DOHH2 (cell line): ENCODE measurements around the gene PAIP2.

Source experiments
- H3F3A ChIP-seq: fragments of 200-600 bp; sonication (generic), shearing (Covaris generic); 2 replicates; pipeline ENCODE4 v1.6.0; 2016; ENCODE audit warnings: antibody characterized with exemption, mild to moderate bottlenecking; ENCODE audit not compliant: control insufficient read depth, insufficient read depth
- H3K27ac ChIP-seq: fragments of 200-600 bp; sonication (generic); 2 replicates; pipeline ENCODE4 v1.5.1; 2014; ENCODE audit warnings: low read depth, mild to moderate bottlenecking, low read length, moderate library complexity
- H3K27me3 ChIP-seq: fragments of 200-600 bp; sonication (generic); 2 replicates; pipeline ENCODE4 v1.6.1; 2014; ENCODE audit warnings: mild to moderate bottlenecking, low read length, mixed read lengths; ENCODE audit not compliant: control insufficient read depth
- H3K36me3 ChIP-seq: fragments of 200-600 bp; sonication (generic); 2 replicates; pipeline ENCODE4 v1.6.1; 2014; ENCODE audit warnings: mild to moderate bottlenecking, low read length, moderate library complexity, mixed read lengths; ENCODE audit not compliant: control insufficient read depth
- H3K4me1 ChIP-seq: fragments of 200-600 bp; sonication (generic); 2 replicates; pipeline ENCODE4 v1.6.1; 2014; ENCODE audit warnings: mild to moderate bottlenecking, low read length, mixed read lengths; ENCODE audit not compliant: control insufficient read depth
- H3K4me2 ChIP-seq: fragments of 200-600 bp; sonication (generic); 2 replicates; pipeline ENCODE4 v1.6.0; 2014; ENCODE audit warnings: mild to moderate bottlenecking, low read length, moderate library complexity
- H3K4me3 ChIP-seq: fragments of 200-600 bp; sonication (generic); 2 replicates; pipeline ENCODE4 v1.5.1; 2014; ENCODE audit warnings: mild to moderate bottlenecking, low read length, mixed read lengths
- H3K79me2 ChIP-seq: fragments of 200-600 bp; sonication (generic); 2 replicates; pipeline ENCODE4 v1.6.1; 2014; ENCODE audit warnings: mild to moderate bottlenecking, low read length, mixed read lengths; ENCODE audit not compliant: control insufficient read depth
- H3K9me2 ChIP-seq: fragments of 200-600 bp; sonication (generic); replicated peaks from 2 replicates; pipeline ENCODE4 v1.6.1; 2014; ENCODE audit warnings: mild to moderate bottlenecking, low read length, mixed read lengths; ENCODE audit not compliant: control insufficient read depth
- H3K9me3 ChIP-seq: fragments of 200-600 bp; sonication (generic); 2 replicates; pipeline ENCODE4 v1.6.1; 2014; ENCODE audit warnings: antibody characterized with exemption, low read length, mixed read lengths; ENCODE audit not compliant: control insufficient read depth, insufficient read depth
- H4K20me1 ChIP-seq: fragments of 200-600 bp; sonication (generic); 2 replicates; pipeline ENCODE4 v1.6.0; 2014; ENCODE audit warnings: low read depth, mild to moderate bottlenecking, antibody characterized with exemption, low read length, moderate library complexity; ENCODE audit not compliant: control insufficient read depth, insufficient read depth
- CTCF ChIP-seq: fragments of 200-600 bp; sonication (generic); IDR thresholded peaks from one replicate; pipeline ENCODE4 v1.5.1; 2014; ENCODE audit warnings: antibody characterized with exemption, mild to moderate bottlenecking, low read depth, low read length; ENCODE audit not compliant: poor library complexity, severe bottlenecking
- EZH2phosphoT487 ChIP-seq: fragments of 200-600 bp; sonication (generic); IDR thresholded peaks from 2 replicates; pipeline ENCODE4 v1.6.1; 2017; ENCODE audit warnings: borderline replicate concordance, mild to moderate bottlenecking, antibody characterized with exemption, low read length, moderate library complexity, mixed read lengths

Gene PAIP2

GRCh38 chr5:139404484-139404840 lies 62.8 kb downstream of the PAIP2 start:
- TF ChIP-seq CTCF (no peak), EZH2phosphoT487 (no peak)
- peaks cover 43% of the 10 kb centered on the region for H3K4me1 ChIP-seq
- H3K9me3 ChIP-seq: no peaks in the 10 kb centered on the region
- no peaks in the 10 kb centered on the region for H3K79me2 ChIP-seq
- peaks cover 7% of the 10 kb centered on the region for H3F3A ChIP-seq
- H3K27me3 ChIP-seq: no peaks in the 10 kb centered on the region
- no peaks in the 10 kb centered on the region for H3K36me3 ChIP-seq
- H3K9me2 ChIP-seq: no peaks in the 10 kb centered on the region
- H3K4me3 ChIP-seq: peak overlapping the region; percentile 77
- peak overlapping the region; percentile 74 for H3K4me2 ChIP-seq
- peak overlapping the region; percentile 82 for H3K27ac ChIP-seq
- no peaks in the 10 kb centered on the region for H4K20me1 ChIP-seq

- Histone ChIP-seq H3K4me1 (peaks cover 43% of the 10 kb centered on the region), H3K4me2 (peak overlapping the region; percentile 53), H3K79me2 (no peaks in the 10 kb centered on the region), H3K4me3 (peak overlapping the region; percentile 15; the same call in 1 of the 2 replicates), H3K27ac (peak overlapping the region; percentile 33; the same call in 1 of the 2 replicates), H3K9me2 (no peaks in the 10 kb centered on the region), H3K27me3 (no peaks in the 10 kb centered on the region), H3K36me3 (no peaks in the 10 kb centered on the region), H4K20me1 (no peaks in the 10 kb centered on the region), H3K9me3 (no peaks in the 10 kb centered on the region), H3F3A (peaks cover 5% of the 10 kb centered on the region)
- TF ChIP-seq EZH2phosphoT487 (no peak), CTCF (no peak)
Observed at GRCh38 chr5:139406963-139407362, 65.3 kb downstream of the PAIP2 start.

- Histone ChIP-seq H3K4me3 (peak overlapping the region; percentile 15; the same call in 1 of the 2 replicates), H3K27ac (peak overlapping the region; percentile 33), H3F3A (peaks cover 5% of the 10 kb centered on the region), H3K9me2 (no peaks in the 10 kb centered on the region), H3K79me2 (no peaks in the 10 kb centered on the region), H3K27me3 (no peaks in the 10 kb centered on the region), H3K4me1 (peaks cover 41% of the 10 kb centered on the region), H3K4me2 (peak overlapping the region; percentile 53), H3K9me3 (no peaks in the 10 kb centered on the region), H4K20me1 (no peaks in the 10 kb centered on the region), H3K36me3 (no peaks in the 10 kb centered on the region)
- TF ChIP-seq CTCF (no peak), EZH2phosphoT487 (no peak)
Observed at GRCh38 chr5:139407517-139407916, 65.9 kb downstream of the PAIP2 start.
